HG03039 (cell line): Measurements from ENCODE around the gene CATSPERE.
"Not testable (repeated sequence)": the region's sequence is repeated elsewhere in the genome, so short reads cannot be mapped to it uniquely, and the experiment has no call there.

Experiments
- ATAC-seq: cut with Tn5 transposase; IDR thresholded peaks from one replicate; pipeline ENCODE4 v1.9.1; 2021; ENCODE audit warnings: mild to moderate bottlenecking, moderate library complexity; ENCODE audit not compliant: unreplicated experiment

The CATSPERE gene

DNA sequence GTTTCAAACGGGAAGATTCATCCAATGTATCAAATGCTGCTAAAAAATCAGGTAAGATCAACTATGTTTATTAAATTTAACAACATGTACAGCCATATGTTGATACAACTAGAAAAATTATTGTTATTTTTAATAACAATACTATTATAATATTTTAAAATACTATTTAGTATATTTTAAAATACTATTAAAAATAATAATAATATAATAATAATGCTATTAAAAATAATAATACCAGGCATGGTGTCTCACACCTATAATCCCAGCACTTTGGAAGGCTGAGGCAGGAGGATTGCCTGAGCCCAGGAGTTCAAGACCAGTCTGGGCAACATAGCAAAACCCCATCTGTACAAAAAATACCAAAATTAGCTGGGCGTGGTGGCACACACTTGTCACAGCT lies 54.6 kb downstream of the CATSPERE start:
- ATAC-seq, result no peak

DNA sequence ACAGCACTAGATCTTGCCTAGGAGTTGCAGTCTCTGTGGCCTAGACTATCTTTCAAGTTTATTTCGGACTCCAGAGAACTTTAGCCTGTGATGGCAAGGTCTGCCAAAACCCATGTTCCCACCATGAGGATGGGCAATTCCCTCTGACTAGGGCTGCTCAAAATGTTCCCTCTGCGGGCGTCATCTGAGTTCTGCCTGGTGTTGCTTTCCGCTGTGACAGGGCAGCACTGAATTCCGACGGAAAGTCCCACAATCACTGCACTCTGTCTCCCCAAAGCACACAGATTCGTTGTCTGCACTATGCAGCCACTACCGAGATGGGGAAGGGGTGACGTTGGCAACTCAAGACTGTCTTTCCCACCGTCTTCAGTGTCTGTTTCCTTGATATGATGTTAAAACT lies 75.2 kb downstream of the CATSPERE start:
- ATAC-seq, result no peak

DNA sequence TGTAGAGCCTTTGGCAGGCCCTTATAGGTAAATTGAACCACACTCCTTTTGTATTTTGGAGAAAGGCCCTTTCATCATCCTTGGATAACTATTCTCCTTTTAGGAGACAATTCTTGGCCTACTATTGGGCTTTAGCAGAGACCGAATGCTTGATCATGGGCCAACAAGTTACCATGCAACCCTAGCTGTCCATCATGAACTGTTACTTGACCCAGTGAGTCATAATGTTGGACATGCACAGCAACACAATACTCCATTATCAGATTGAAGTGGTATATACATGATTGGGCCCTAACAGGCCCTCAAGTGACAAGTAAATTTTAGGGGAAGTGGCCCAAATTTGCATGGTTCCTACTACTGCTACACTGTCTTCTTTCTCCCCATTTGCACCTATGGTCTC lies 84.4 kb downstream of the CATSPERE start:
- ATAC-seq, result no peak

DNA sequence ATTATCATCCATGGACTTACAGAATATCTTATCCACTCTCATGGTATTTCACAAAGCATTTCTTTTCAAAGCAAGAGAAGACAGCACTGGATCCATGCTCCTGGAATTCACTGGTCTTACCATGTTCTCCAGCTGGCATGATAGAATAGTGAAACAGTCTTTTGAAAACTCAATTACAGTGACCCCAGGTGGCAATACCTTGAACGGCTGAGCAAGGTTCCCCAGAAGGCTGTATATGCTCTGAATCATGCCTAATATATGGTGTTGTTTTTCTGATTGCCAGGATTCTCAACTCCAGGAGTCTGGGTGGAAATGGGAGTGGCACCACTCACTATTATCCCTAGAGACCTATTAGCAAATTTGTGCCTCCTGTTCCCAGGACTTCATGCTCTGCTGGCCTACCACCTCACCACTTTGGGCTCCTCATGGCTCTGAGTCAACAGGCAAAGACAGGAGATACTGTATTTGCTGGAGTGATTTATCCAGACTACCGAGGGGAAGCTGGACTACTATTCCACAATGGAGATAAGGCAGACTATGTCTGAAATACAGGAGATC lies 87.6 kb downstream of the CATSPERE start:
- no peak for ATAC-seq

DNA sequence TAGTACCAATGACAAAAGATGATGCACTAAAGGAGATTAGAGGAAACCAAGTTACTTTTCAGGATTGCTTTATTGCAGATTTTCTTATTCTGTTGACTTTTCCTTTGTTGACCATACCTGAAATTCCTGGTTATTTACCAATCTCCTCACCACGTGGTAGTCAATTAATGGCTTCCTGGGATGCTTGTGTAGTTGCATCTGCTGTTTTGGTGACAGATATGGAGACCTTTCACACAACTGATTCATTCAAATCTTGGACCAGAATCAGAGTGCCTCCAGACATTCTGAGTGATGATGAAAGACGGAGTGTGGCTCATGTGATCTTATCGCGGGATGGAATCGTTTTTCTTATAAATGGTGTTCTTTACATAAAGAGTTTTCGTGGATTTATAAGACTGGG lies 91.3 kb downstream of the CATSPERE start:
- ATAC-seq, result no peak

DNA sequence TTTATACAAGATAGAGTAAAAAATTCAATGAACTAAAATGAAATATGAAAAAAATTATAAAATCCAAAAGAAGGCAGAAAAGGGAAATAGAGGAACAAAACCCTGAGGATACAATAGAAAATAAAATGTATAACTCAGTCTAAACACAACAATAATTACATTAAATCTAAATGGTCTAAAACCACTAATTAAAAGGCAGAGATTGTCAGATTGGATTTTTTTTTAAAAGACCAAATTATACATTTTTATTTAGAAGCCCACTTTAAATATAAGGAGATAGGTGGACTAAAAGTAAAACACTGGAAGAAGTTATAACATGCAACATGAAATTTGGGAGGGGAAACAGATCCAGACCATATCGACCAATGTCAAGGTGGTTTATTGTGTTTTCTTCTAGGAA lies 95.2 kb downstream of the CATSPERE start:
- ATAC-seq, result no peak

DNA sequence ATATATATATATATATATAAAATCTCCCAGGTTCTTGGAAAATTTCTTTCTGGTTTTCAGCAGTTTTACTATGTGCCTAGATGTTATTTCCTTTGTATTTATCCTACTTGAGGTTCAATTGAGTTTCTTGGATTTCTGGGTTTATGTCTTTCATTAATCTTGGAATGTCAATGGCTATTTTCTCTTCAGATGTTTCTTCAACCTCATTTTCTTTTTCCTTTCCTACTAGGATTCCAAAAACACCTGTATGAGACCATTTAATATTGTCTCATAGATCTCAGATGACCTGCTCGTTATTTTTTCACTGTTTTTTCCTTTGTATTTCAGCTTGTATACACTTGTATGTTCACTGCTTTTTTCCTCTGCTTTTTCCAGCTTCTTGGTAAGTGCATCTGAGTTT lies 96.5 kb downstream of the CATSPERE start:
- no peak for ATAC-seq

DNA sequence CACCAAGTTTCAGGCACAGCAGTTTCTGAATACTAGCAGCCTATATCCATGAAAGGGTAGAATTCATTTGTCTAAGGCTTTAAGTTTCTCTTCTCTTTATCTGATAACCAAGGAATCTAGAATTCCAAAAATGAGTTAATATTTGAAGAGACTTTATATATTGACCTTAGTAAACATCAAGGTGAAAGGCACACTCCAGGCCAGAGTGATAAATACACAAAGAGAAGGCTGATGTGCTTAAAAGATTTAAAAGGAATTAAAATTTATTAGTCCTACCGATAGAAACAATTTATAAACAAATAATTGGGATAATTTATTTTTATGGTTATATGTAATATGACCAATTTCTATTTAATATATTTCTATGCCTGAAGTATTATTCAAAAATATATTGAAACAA lies 98.5 kb downstream of the CATSPERE start:
- no peak for ATAC-seq

DNA sequence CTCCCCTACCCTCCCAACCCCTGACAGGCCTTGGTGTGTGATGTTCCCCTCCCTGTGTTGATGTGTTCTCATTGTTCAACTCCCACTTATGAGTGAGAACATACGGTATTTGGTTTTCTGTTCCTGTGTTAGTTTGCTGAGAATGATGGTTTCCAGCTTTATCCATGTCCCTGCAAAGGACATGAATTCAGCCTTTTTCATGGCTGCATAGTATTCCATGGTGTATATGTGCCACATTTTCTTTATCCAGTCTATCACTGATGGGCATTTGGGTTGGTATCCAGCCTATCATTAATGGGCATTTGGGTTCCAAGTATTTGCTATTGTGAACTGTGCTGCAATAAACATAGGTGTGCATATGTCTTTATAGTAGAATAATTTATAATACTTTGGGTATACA lies 101.8 kb downstream of the CATSPERE start:
- ATAC-seq, result not testable (repeated sequence)

DNA sequence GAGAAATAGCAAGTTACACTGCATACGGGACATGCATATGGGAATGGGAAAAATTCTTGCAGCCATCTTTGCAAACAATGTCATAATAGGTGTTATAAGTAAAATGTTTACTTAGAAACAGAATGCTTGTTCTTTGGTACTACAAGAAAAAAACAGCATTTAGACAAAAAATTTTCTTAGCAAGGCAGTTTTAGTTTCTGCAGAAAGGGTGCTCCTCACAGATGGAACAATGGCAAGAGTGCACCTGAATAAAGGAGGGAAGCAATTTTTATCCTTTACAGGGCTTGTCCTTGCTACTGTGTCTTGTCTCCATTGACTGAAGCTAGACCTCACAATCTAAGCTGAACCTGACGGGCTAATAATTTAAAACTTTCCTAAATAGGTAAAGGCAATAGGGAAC lies 112.7 kb downstream of the CATSPERE start:
- no peak for ATAC-seq

DNA sequence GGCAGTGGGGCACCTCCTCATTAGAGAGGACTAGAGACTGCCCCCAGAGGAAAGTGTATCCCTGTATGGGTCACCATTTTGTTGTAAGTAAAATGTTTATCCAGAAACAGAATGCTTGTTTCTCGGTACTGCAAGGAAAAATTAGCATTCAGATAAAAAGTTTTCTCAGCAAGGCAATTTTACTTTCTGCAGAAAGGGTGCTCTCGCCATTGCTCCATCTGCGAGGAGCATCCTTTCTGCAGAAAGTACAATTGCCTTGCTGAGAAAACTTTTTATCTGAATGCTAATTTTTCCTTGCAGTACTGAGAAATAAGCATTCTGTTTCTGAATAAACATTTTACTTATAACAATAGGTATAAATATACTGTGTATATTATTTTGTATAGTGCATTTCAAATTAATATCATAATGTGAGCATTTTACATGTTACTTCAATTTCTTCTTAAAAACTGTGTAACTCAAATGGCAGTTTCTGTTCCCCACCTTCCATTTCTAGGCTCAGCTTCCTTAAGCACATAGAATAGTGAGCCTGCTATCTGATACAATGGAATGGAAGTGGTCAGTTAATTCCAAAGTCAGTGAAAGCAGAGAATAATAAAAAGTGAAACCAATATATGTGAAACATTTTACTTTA lies 115.3 kb downstream of the CATSPERE start:
- no peak for ATAC-seq

DNA sequence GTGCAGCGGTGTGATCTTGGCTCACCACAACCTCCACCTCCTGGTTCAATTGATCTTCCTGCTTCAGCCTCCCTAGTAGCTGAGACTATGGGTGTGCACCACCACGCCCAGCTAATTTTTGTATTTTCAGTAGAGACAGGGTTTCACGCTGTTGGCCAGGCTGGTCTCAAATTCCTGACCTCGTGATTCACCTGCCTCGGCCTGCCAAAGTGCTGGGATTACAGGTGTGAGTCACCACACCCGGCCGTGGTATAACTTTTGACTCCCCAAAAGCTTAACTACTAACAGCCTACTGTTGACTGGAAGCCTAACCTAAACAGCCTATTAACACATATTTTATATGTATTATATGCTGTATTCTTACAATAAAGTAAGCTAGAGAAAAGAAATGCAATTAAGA lies 117.1 kb downstream of the CATSPERE start:
- ATAC-seq, result not testable (repeated sequence)

DNA sequence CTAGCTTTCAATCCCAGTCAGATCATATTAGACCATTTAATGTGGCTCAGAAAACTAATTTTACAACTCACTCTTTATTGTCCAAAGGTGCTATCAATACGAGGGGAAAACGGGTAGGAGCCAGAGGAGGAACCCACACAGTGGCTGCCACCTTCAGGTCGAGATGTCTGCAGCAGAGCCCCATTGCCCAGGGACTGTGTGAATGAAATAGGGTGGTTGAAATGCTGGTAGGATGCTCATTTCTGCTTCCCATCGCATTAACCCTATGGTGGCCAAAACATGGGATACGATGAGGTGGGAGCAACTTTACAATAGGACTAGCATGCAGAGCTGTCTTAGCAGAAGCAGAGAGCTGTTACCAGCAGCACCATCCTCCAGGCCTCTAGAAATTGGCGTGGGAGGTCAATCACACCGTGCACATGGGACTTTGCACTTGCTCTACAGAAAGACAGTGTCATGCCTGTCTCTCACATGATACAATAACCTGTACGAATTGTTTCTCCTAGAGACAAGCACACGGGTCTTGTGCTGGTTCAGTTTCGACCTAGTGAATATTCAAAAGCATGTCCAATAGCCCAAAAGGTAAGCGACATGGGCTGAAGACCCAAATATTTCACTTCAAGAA lies 122.4 kb downstream of the CATSPERE start:
- no peak for ATAC-seq

DNA sequence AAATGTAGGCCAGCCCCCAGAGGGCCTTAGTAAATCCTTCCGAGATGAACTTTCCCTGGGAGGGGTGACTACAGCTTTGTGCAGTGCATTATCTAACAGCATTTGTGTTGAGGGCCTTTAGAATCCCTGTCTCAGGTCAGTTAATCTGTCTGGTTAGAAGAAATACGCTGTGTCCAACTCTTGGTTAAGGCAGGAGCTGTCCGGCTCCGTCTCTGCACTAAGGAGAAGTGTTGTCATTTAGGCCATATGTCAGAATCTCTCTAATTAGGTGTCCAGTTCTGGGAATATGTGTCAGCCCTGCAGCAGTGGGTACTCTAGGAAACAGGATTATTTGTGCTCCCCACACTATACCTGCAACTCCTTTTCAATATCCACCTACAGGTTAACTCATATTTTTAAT lies 124.8 kb downstream of the CATSPERE start:
- no peak for ATAC-seq

DNA sequence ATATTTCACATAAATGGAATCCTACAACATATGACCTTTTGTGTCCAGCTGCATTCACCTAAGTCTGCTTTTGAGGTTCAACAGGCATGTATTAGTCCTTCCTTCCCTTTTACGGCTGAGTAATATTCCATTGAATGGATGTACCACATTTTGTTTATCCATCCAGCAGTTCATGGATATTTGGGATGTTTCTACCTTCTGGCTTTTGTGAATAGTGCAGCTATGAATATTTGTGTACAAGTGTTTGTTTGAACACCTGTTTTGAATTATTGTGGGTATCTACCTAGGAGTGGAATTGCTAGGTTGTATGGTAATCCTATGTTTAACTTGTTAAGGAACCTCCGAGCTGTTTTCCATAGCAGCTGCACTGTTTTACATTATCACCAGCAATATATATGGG lies 129.6 kb downstream of the CATSPERE start:
- ATAC-seq, result no peak

DNA sequence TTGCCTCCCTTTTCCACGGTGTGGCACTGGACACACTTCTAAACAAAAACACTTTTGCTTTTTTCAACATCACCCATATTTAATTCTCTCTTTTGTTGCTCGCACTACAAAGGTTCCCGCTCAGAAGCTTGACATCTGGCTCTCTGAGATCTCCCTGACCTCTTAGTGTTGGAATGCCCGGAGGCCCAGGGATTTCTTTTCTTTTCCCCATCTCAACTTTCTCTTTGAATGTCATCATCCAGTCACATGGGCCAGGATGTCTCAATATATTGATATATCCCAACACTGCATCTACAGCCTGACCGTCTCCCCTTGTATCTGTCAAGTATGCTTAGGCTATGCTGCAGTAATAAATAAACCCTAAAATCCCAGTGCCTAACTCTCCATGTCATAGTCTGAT lies 137.5 kb downstream of the CATSPERE start:
- ATAC-seq, result no peak

DNA sequence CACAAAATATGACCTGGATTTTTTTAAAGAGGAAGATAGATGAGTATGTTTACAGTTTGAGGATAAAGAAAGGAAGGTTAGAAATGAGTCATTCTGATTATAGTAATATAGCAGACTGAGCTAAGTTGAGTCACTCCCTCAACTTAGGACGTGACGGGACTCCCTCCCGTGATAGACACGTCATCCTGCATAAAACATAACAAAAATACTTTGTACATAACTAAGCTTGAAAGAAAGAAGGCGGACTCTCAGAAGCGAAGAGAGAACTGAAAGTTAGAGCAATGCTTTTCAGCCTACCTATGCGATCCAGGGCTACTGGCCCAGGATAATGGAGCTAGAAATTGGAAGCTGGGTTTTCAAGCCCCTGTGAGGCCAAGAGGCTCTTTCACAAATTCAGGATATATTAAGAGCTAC lies 138.9 kb downstream of the CATSPERE start:
- peak; percentile 91 for ATAC-seq

DNA sequence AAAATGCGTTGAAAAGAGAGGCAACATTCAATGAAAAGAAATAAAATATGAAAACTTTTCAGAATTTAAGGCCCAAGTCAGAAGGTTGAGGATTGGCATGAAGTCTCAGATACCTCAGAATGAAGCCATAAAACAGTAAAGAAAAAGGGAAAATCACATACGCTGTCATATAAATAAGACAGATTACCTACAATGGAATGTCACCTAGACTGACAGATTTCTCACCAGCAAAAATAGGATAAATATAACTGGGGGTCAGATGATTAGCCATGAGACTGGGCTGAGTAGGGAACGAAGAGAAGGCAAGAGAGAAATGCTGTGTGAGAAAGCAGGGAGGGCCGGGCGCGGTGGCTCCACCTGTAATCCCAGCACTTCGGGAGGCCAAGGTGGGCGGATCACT lies 140.3 kb downstream of the CATSPERE start:
- no peak for ATAC-seq

DNA sequence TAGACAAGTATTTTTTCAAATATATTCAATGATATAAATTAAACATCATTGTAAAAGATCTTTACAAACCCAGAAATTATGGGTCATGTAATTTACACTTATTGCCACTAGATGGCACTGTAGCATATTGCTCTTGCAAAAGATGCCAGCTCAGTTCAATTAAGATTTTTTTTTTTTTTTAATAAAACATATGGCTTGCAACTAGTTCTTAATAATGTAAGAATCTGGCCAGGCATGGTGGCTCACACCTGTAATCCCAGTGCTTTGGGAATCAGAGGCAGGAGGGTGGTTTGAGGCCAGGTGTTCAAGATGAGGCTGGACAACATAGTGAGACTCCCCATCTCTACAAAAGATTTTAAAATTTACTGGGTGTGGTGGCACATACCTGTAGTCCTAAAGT lies 142.4 kb downstream of the CATSPERE start:
- no peak for ATAC-seq

DNA sequence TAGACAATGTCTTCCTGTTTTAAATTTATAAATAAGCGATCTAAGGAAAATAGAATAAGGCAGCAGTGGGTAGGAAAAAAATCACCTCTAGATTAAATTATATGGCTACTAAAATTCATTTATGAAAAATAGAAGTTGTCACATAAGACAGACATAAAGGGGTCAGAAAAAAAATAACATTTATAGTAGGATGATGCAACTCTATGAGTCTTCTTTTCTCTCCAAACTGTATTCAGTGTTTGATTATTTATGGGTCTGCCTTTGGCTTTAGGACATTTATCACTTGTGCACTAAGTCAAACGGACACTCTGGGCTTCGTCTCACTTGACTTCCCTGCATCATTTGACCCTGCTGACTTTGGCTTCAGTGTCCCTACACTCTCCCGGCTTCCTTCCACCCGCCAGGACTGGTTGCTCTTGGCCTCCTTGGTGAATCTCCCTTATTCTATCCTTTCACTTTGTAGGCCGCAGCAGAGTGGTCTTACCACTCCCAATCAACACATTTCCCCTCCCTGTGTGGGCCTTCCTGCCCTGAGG lies 144.8 kb downstream of the CATSPERE start:
- ATAC-seq, result no peak

DNA sequence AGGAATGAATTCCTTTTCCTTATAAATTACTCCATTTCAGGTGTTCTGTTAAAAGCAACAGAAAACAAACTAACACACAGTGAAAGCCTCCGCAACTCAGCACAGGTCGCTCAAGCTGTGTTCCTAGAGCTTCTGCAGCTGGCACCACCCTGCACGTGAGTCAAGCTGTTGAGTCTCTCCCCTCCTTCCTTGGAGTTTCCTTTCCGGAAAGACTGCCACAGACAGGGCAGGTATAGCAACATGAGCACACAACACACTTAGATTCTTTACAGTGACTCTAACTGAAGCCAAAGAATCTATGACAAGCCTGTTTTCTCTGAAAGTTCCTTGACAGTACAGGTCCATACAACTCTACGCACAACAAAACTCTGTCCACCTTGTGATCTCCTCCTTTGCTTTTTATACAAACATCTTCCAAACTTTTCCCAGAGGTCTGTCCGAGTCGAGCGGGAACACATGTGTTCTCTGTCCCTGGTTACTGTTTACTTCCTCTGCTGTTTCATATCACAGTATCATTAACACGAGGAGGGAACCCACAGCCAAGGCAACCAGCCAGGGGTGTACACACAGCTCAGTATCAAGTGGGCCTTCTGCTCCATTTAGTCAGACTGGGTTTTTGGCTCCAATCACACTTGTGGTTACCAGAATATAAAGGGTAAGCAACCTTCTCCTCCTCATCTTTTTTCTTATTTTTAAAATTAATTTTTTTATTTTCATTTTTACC lies 153.2 kb downstream of the CATSPERE start:
- no peak for ATAC-seq

DNA sequence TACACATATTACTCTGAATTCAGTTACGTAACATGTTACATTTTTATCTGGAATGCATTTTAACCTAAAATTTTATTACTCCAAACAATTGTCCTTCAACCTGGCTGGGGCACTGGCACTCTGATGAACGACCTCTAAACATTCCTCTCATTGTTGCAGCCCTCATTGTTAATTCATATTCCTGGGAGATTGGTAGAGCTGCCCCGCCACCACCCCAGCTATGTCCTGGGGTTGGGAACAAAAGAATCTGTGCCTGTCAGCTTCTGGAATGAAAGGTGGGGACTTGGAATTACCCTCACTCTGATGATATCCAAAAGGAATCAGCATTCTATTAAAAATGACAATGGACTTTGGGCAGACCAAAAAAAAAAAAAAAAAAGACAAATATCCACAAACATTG lies 153.8 kb downstream of the CATSPERE start:
- ATAC-seq, result no peak
